PFSK-1 (cell line): ENCODE data around the gene BRINP2.

ENCODE experiments used
- FOXP2 ChIP-seq: optimal IDR thresholded peaks from 2 replicates; pipeline ENCODE3; 2011; ENCODE audit warnings: borderline replicate concordance, control low read depth, inconsistent platforms; ENCODE audit not compliant: insufficient read depth; ENCODE audit errors: extremely low read length, extremely low read depth
- POLR2AphosphoS5 ChIP-seq: IDR thresholded peaks from 2 replicates; pipeline ENCODE4 v1.6.1; 2012; ENCODE audit warnings: low read depth, mild to moderate bottlenecking, control low read depth, low read length, moderate library complexity
- SIN3A ChIP-seq: IDR thresholded peaks from 2 replicates; pipeline ENCODE4 v1.6.1; 2012; ENCODE audit warnings: mild to moderate bottlenecking, low read length, moderate library complexity, borderline replicate concordance; ENCODE audit not compliant: insufficient read depth
- TAF1 ChIP-seq: IDR thresholded peaks from 2 replicates; pipeline ENCODE4 v1.6.1; 2012; ENCODE audit warnings: low read length, control low read depth, borderline replicate concordance; ENCODE audit not compliant: insufficient read depth
- TF ChIP-seq, protein P1 (sequence below), 2 experiments: IDR thresholded peaks; 2 replicates each; pipeline versions ENCODE4 v1.6.1 to v1.8.0; 2011 to 2012; ENCODE audit warnings: low read depth in 2 of 2, low read length in 2 of 2, control low read depth in 1 of 2, inconsistent platforms in 1 of 2, mild to moderate bottlenecking in 1 of 2, moderate library complexity in 1 of 2; ENCODE audit not compliant: insufficient read depth in 1 of 2

Gene BRINP2

GRCh38 chr1:177210071-177210470, 39.3 kb downstream of the BRINP2 start:
- no peak for TF ChIP-seq TAF1
- TF ChIP-seq POLR2AphosphoS5: no peak
- TF ChIP-seq, protein P1, sequence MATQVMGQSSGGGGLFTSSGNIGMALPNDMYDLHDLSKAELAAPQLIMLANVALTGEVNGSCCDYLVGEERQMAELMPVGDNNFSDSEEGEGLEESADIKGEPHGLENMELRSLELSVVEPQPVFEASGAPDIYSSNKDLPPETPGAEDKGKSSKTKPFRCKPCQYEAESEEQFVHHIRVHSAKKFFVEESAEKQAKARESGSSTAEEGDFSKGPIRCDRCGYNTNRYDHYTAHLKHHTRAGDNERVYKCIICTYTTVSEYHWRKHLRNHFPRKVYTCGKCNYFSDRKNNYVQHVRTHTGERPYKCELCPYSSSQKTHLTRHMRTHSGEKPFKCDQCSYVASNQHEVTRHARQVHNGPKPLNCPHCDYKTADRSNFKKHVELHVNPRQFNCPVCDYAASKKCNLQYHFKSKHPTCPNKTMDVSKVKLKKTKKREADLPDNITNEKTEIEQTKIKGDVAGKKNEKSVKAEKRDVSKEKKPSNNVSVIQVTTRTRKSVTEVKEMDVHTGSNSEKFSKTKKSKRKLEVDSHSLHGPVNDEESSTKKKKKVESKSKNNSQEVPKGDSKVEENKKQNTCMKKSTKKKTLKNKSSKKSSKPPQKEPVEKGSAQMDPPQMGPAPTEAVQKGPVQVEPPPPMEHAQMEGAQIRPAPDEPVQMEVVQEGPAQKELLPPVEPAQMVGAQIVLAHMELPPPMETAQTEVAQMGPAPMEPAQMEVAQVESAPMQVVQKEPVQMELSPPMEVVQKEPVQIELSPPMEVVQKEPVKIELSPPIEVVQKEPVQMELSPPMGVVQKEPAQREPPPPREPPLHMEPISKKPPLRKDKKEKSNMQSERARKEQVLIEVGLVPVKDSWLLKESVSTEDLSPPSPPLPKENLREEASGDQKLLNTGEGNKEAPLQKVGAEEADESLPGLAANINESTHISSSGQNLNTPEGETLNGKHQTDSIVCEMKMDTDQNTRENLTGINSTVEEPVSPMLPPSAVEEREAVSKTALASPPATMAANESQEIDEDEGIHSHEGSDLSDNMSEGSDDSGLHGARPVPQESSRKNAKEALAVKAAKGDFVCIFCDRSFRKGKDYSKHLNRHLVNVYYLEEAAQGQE (IDR thresholded peaks at IDR 0.05; ENCODE audit: insufficient read depth in 1 of 2, low read depth in 2 of 2, low read length in 2 of 2): no peak
- no peak for TF ChIP-seq FOXP2
- no peak for TF ChIP-seq SIN3A

- no peak for TF ChIP-seq TAF1
- TF ChIP-seq SIN3A: no peak
- TF ChIP-seq, protein P1 (IDR thresholded peaks at IDR 0.05; ENCODE audit: insufficient read depth in 1 of 2, low read depth in 2 of 2, low read length in 2 of 2): no peak
- TF ChIP-seq POLR2AphosphoS5: no peak
- no peak for TF ChIP-seq FOXP2
Measured at GRCh38 chr1:177211231-177211630, 40.5 kb downstream of the BRINP2 start.

GRCh38 chr1:177216587-177217202, 45.9 kb downstream of the BRINP2 start:
- TF ChIP-seq, protein P1 (IDR thresholded peaks at IDR 0.05; ENCODE audit: insufficient read depth in 1 of 2, low read depth in 2 of 2, low read length in 2 of 2): no peak
- no peak for TF ChIP-seq POLR2AphosphoS5
- no peak for TF ChIP-seq FOXP2
- no peak for TF ChIP-seq SIN3A
- no peak for TF ChIP-seq TAF1

DNA sequence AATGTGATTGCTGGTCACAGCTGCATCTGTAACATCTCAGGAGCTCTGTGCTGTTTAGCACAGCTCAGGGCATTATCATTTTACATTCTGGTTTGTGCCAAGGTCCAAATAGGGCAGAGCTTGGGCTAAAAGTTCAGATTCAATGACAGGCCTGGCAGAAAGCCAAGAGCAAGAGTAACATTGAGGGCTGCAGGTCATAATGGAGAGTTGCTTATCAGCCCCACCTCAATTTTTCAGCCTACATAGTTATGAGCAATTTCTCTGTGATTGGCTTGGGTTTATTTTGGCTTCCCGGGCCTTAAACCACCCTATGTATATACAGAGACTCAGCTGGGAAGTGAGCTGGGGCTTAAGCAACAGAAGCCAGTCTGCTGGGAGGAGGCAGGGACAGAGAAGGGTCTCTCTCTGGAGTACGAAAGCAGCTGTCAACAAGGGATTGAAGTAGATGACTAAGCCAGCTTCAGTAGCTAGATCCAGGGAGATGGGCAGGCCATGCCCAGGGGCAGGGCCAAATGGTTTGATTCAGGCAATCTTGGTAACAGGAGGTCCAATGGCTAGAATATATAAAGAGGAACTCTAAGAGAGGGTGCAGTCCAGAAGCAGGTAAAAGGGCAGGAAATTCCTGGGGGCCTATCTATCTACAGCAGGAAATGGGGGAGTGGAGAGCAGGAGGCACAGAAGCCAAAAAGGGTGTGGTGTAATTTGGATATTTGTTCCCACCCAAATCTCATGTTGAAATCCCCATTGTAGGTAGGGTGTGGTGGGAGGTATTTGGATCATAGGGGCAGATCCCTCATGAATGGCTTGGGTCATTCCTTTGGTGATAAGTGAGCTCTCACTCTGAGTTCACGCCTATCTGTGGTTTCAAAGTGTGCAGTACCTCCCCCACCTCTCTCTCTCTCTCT, 49.0 kb downstream of the BRINP2 start:
- TF ChIP-seq TAF1 (no peak), POLR2AphosphoS5 (no peak)

GRCh38 chr1:177223359-177223758, 52.6 kb downstream of the BRINP2 start:
- TF ChIP-seq POLR2AphosphoS5 (no peak), SIN3A (no peak), FOXP2 (no peak), TAF1 (no peak)
- TF ChIP-seq, protein P1 (IDR thresholded peaks at IDR 0.05; ENCODE audit: insufficient read depth in 1 of 2, low read depth in 2 of 2, low read length in 2 of 2): no peak
